ENCODE measurements around the gene XPNPEP3. TPM values are rescaled to one million over a fixed set of nuclear protein-coding genes. Genes with fewer than 3 reads are reported as not detected.
A peak's percentile ranks its signal among the peaks of the same experiment; 100 is the strongest.
"Not testable (repeated sequence)": the region's sequence is repeated elsewhere in the genome, so short reads cannot be mapped to it uniquely, and the experiment has no call there.

XPNPEP3 gene
- total RNA-seq, 1 donor from 2014 or later: 25.7 TPM

- intact Hi-C loops (cut with micrococcal nuclease): no loop called here
- DNase-seq (no peak), ATAC-seq (no peak)
These were observed 1.6 kb upstream of the XPNPEP3 start for GRCh38 chr22:40855071-40855978.

- intact Hi-C loops (cut with micrococcal nuclease): no loop called here
- DNase-seq: no peak
These were observed 902 bp upstream of the XPNPEP3 start for GRCh38 chr22:40855979-40856512.

GRCh38 chr22:40857309-40857855 is 434 bp downstream of the XPNPEP3 start:
- ATAC-seq (no peak), DNase-seq (no peak)
- intact Hi-C loops (cut with micrococcal nuclease): no loop called here

More at GRCh38 chr22:40855979-40856512, 902 bp upstream of the XPNPEP3 start:
- ATAC-seq: peak; percentile 43

GRCh38 chr22:40862013-40862412 is 5.1 kb downstream of the XPNPEP3 start, which contains the start of gene DNAJB7:
Gene DNAJB7, minus strand, starts transcription at chr22:40862113. Its CDS starts 119 bp downstream, at chr22:40861994.
- intact Hi-C loops (cut with micrococcal nuclease): no loop called here
- ATAC-seq: no peak
- DNase-seq: no peak

GRCh38 chr22:40862537-40862936 is 5.6 kb downstream of the XPNPEP3 start:
- intact Hi-C loops (cut with micrococcal nuclease): no loop called here
- ATAC-seq (no peak), DNase-seq (no peak)

- DNase-seq (no peak), ATAC-seq (no peak)
- intact Hi-C loops (cut with micrococcal nuclease): no loop called here
These were observed 10.2 kb downstream of the XPNPEP3 start for GRCh38 chr22:40867109-40867508.

- DNase-seq; intact Hi-C loops (cut with micrococcal nuclease); ATAC-seq: not testable (repeated sequence)
These were observed 11.4 kb downstream of the XPNPEP3 start for GRCh38 chr22:40868379-40868778.

- intact Hi-C loops (cut with micrococcal nuclease): no loop called here
- no peak for ATAC-seq
These were observed 17.1 kb downstream of the XPNPEP3 start for GRCh38 chr22:40874016-40874415.

GRCh38 chr22:40875111-40875510 is 18.2 kb downstream of the XPNPEP3 start:
- intact Hi-C loops (cut with micrococcal nuclease): no loop called here
- DNase-seq (no peak), ATAC-seq (no peak)

More at GRCh38 chr22:40874016-40874415, 17.1 kb downstream of the XPNPEP3 start:
- DNase-seq: no peak

GRCh38 chr22:40876907-40877306 is 20.0 kb downstream of the XPNPEP3 start:
- ATAC-seq (no peak), DNase-seq (no peak)
- intact Hi-C loops (cut with micrococcal nuclease): no loop called here

- ATAC-seq: no peak
- no peak for DNase-seq
- intact Hi-C loops (cut with micrococcal nuclease): no loop called here
These were observed 20.5 kb downstream of the XPNPEP3 start for GRCh38 chr22:40877488-40877887.

- ATAC-seq: no peak
These were observed 22.0 kb downstream of the XPNPEP3 start for GRCh38 chr22:40878922-40879321.

GRCh38 chr22:40889116-40889515 is 32.2 kb downstream of the XPNPEP3 start:
- DNase-seq: no peak
- no peak for ATAC-seq
- intact Hi-C loops (cut with micrococcal nuclease): no loop called here

More at GRCh38 chr22:40878922-40879321, 22.0 kb downstream of the XPNPEP3 start:
- intact Hi-C loops (cut with micrococcal nuclease): no loop called here
- no peak for DNase-seq

GRCh38 chr22:40890881-40891280 is 33.9 kb downstream of the XPNPEP3 start:
- intact Hi-C loops (cut with micrococcal nuclease): no loop called here
- ATAC-seq (no peak), DNase-seq (no peak)

GRCh38 chr22:40894417-40894816 is 37.5 kb downstream of the XPNPEP3 start:
- DNase-seq: no peak
- ATAC-seq: peak; percentile 87

GRCh38 chr22:40898850-40899357 is 42.0 kb downstream of the XPNPEP3 start:
- intact Hi-C loops (cut with micrococcal nuclease): no loop called here
- DNase-seq (no peak), ATAC-seq (peak; percentile 22)

More at GRCh38 chr22:40894417-40894816, 37.5 kb downstream of the XPNPEP3 start:
- intact Hi-C loops (cut with micrococcal nuclease): no loop called here

GRCh38 chr22:40904101-40904500 is 47.2 kb downstream of the XPNPEP3 start:
- DNase-seq: no peak
- ATAC-seq: no peak
- intact Hi-C loops (cut with micrococcal nuclease): no loop called here

GRCh38 chr22:40908895-40909294 is 51.9 kb downstream of the XPNPEP3 start:
- DNase-seq: no peak
- intact Hi-C loops (cut with micrococcal nuclease): no loop called here

GRCh38 chr22:40911772-40912171 is 54.8 kb downstream of the XPNPEP3 start:
- ATAC-seq: no peak
- intact Hi-C loops (cut with micrococcal nuclease): no loop called here
- no peak for DNase-seq

More at GRCh38 chr22:40908895-40909294, 51.9 kb downstream of the XPNPEP3 start:
- ATAC-seq: no peak

GRCh38 chr22:40912987-40913386 is 56.0 kb downstream of the XPNPEP3 start:
- intact Hi-C loops (cut with micrococcal nuclease); DNase-seq; ATAC-seq: not testable (repeated sequence)
